Measurements from ENCODE around the gene SPAG5.

- TF ChIP-seq CTCF (conservative IDR thresholded peaks at IDR 0.05; ENCODE audit: low read length) (no peak), EZH2phosphoT487 (IDR thresholded peaks at IDR 0.05; ENCODE audit: borderline replicate concordance) (no peak)
These were observed 27.3 kb downstream of the SPAG5 start, which contains the start of gene PIGS for GRCh38 chr17:28571361-28572122.
